Neural crest cell (in vitro differentiated cells): ENCODE results near the gene PDGFA. TPM values are rescaled to one million over a fixed set of nuclear protein-coding genes. Genes with fewer than 3 reads are reported as not detected.

ENCODE experiments used
- DNase-seq: peaks from one replicate; pipeline ENCODE4 v3.0.0; 2021; ENCODE audit warnings: low read depth, mixed read lengths, low spot score
- H3K27ac Mint-ChIP-seq: one replicate; pipeline ENCODE4 v1.8.0; 2021; ENCODE audit warnings: mild to moderate bottlenecking, mixed read lengths; ENCODE audit not compliant: unreplicated experiment
- H3K27me3 Mint-ChIP-seq: 2 replicates; pipeline ENCODE4 v1.8.0; 2021; ENCODE audit warnings: low read depth, mild to moderate bottlenecking, mixed read lengths
- H3K36me3 Mint-ChIP-seq: 2 replicates; pipeline ENCODE4 v1.8.0; 2021; ENCODE audit warnings: low read depth, mild to moderate bottlenecking, mixed read lengths
- H3K4me1 Mint-ChIP-seq: 2 replicates; pipeline ENCODE4 v1.8.0; 2021; ENCODE audit warnings: mixed read lengths
- H3K4me3 Mint-ChIP-seq: one replicate; pipeline ENCODE4 v1.8.0; 2021; ENCODE audit warnings: mild to moderate bottlenecking, mixed read lengths
- H3K9me3 Mint-ChIP-seq: 2 replicates; pipeline ENCODE4 v1.8.0; 2021; ENCODE audit warnings: mixed read lengths
- CTCF ChIP-seq: fragments of 200-600 bp; sonication (generic); conservative IDR thresholded peaks from 2 replicates; pipeline ENCODE4 v1.5.0; 2021; ENCODE audit warnings: antibody characterized with exemption, mild to moderate bottlenecking
- total RNA-seq: library from RNA; stranded (reverse); gene quantifications from 2 replicates; pipeline ENCODE4 v1.2.1, GENCODE V29; 2021

PDGFA gene
- total RNA-seq, 1 donor from 2014 or later = 0.82 TPM

GRCh38 chr7:475425-475728 lies 44.3 kb downstream of the PDGFA start:
- Mint-ChIP-seq H3K27me3 (peaks cover 4% of the 10 kb centered on the region), H3K4me3 (no peak overlapping the region), H3K4me1 (no peaks in the 10 kb centered on the region), H3K9me3 (peaks cover 2% of the 10 kb centered on the region), H3K27ac (no peak overlapping the region), H3K36me3 (no peaks in the 10 kb centered on the region)
- no peak for TF ChIP-seq CTCF
- DNase-seq = no peak

GRCh38 chr7:474605-475424 lies 44.8 kb downstream of the PDGFA start:
- Mint-ChIP-seq H3K27ac (no peak overlapping the region), H3K9me3 (peaks cover 2% of the 10 kb centered on the region), H3K27me3 (peaks cover 4% of the 10 kb centered on the region), H3K4me1 (no peaks in the 10 kb centered on the region), H3K36me3 (no peaks in the 10 kb centered on the region), H3K4me3 (no peak overlapping the region)
- DNase-seq = no peak
- TF ChIP-seq CTCF = no peak

GRCh38 chr7:473870-474604 lies 45.6 kb downstream of the PDGFA start:
- TF ChIP-seq CTCF = no peak
- Mint-ChIP-seq H3K27me3 (no peaks in the 10 kb centered on the region), H3K9me3 (peaks cover 3% of the 10 kb centered on the region), H3K4me1 (no peaks in the 10 kb centered on the region), H3K4me3 (no peak overlapping the region), H3K36me3 (no peaks in the 10 kb centered on the region), H3K27ac (peak overlapping the region; percentile 78)
- no peak for DNase-seq

GRCh38 chr7:473211-473734 lies 46.4 kb downstream of the PDGFA start:
- DNase-seq = no peak
- Mint-ChIP-seq H3K27ac (no peak overlapping the region), H3K4me3 (no peak overlapping the region), H3K36me3 (peaks cover 1% of the 10 kb centered on the region), H3K27me3 (no peaks in the 10 kb centered on the region), H3K9me3 (peaks cover 11% of the 10 kb centered on the region), H3K4me1 (peaks cover 7% of the 10 kb centered on the region)
- no peak for TF ChIP-seq CTCF

- TF ChIP-seq CTCF = no peak
- Mint-ChIP-seq H3K4me1 (peaks cover 9% of the 10 kb centered on the region), H3K9me3 (peaks cover 17% of the 10 kb centered on the region), H3K4me3 (no peak overlapping the region), H3K36me3 (peaks cover 8% of the 10 kb centered on the region), H3K27ac (no peak overlapping the region), H3K27me3 (no peaks in the 10 kb centered on the region)
- no peak for DNase-seq
Measured at GRCh38 chr7:472640-472957, 47.0 kb downstream of the PDGFA start.
